ENCODE results near the gene UNC5B. TPM values are rescaled to one million over a fixed set of nuclear protein-coding genes. Genes with fewer than 3 reads are reported as not detected.

UNC5B gene
- polyA plus RNA-seq, 1 experiment, result 27.4 TPM

DNA sequence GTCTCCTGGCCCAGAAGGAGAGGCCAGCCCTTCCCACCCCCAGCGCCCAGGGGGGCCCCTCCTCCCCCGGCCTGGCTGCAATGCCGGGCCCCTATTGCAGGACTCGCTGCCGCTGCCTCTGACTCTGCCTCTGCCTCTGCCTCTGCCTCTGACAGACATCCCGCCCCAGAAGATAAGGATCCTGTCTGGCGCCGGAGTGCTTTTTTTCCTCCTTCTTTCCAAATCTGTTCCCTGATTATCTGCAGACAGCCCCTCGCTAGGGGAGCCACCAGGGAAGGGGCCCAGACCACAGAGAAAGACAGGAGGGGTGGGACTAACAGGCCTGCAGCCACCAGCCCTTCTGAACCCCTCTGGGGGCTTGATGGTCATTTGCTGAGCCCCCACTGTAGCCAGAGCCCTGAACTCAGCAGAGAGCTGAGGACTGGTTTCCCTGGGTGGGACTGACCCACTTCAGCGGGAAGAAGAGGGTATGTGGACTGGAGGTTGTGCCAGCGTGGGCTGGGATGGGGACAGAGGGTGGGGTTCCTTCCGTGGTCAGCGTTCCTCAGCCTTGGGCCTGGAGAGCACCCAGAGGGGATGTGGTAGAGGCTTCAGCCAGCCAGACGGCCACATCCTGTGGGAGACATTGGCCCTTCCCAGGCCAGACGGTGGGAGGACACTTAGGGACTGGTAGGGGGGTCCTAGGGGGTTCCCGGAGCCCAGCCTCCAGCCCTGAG lies 22.8 kb downstream of the UNC5B start:
- CTCF ChIA-PET, result interaction anchor here (0.6 to 2.3 kb wide), 3 partner anchors 11 to 1527 kb away, joined by 3 to 6 read pairs (median 3); no protein-coding TSS in a partner anchor
- TF ChIP-seq, protein P1, sequence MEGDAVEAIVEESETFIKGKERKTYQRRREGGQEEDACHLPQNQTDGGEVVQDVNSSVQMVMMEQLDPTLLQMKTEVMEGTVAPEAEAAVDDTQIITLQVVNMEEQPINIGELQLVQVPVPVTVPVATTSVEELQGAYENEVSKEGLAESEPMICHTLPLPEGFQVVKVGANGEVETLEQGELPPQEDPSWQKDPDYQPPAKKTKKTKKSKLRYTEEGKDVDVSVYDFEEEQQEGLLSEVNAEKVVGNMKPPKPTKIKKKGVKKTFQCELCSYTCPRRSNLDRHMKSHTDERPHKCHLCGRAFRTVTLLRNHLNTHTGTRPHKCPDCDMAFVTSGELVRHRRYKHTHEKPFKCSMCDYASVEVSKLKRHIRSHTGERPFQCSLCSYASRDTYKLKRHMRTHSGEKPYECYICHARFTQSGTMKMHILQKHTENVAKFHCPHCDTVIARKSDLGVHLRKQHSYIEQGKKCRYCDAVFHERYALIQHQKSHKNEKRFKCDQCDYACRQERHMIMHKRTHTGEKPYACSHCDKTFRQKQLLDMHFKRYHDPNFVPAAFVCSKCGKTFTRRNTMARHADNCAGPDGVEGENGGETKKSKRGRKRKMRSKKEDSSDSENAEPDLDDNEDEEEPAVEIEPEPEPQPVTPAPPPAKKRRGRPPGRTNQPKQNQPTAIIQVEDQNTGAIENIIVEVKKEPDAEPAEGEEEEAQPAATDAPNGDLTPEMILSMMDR (IDR thresholded peaks at IDR 0.05; ENCODE audit: insufficient read depth, low read depth, low read length), result no peak
- POLR2A ChIA-PET, result no interaction called here

DNA sequence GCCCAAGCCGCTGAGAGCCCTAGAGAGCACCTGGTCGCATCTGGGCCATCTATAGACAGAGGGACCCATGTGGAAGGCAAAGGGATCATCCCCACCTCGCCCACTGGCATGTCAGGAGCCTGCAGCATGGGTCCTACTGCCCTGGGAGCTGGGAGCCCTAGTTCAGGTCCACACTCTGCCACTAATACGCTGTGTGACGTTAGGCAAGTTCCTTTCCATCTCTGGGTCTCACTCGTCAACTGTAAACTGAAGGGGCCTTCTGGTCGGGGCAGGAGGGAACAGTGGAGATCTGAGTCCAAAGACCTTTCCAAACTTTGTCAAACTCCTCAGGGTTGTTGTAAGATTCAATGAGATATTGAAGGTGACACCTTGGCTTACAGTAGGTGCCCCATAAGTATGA lies 23.4 kb downstream of the UNC5B start:
- Histone ChIP-seq H3K36me3 (ENCODE audit: control insufficient read depth, insufficient read depth, low read length) (0 out of 2 replicates have a peak, but pooled peaks cover 2% of the 10 kb centered on the region), H3K27me3 (ENCODE audit: control insufficient read depth, insufficient read depth, low read length) (no peaks in the 10 kb centered on the region), H3K4me3 (ENCODE audit: low read depth, low read length) (no peak overlapping the region)
- TF ChIP-seq, protein P1 (IDR thresholded peaks at IDR 0.05; ENCODE audit: insufficient read depth, low read depth, low read length), result no peak
- ChIA-PET CTCF (interaction anchor here (0.9 to 2.3 kb wide), 4 partner anchors 12 to 33 kb away, joined by 3 to 9 read pairs (median 4); no protein-coding TSS in a partner anchor), POLR2A (no interaction called here)
- no peak for DNase-seq (ENCODE audit: low read depth)

More for the DNA sequence above, 22.8 kb downstream of the UNC5B start:
- DNase-seq (ENCODE audit: low read depth), result peak; percentile 68
- Histone ChIP-seq H3K4me3 (ENCODE audit: low read depth, low read length) (no peak overlapping the region), H3K36me3 (ENCODE audit: control insufficient read depth, insufficient read depth, low read length) (0 out of 2 replicates have a peak, but pooled peaks cover 2% of the 10 kb centered on the region), H3K27me3 (ENCODE audit: control insufficient read depth, insufficient read depth, low read length) (no peaks in the 10 kb centered on the region)

DNA sequence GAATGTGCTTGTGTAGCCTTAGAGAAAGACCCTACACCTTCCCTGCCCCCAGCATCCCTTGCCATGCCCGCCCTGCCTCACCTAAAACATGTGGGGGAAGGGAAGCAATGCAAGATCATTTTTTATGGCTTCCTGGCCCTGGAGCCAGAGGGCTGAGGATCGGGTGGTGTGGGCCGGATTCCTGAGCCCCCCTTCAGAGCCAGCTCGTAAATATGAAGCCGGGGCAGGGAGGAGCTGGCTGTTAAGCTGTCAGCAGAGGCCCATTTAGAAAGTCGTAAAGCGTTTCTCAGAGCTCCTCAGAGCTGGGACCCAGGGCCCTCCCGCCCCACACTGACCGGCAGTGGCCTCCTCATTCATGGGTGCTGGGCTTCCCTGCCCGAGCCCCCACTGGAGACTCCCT lies 23.9 kb downstream of the UNC5B start:
- TF ChIP-seq, protein P1 (IDR thresholded peaks at IDR 0.05; ENCODE audit: insufficient read depth, low read depth, low read length), result no peak
- ChIA-PET CTCF (interaction anchor here (0.5 to 2.3 kb wide), 5 partner anchors 9 to 416 kb away, joined by 3 to 9 read pairs (median 4); no protein-coding TSS in a partner anchor), POLR2A (no interaction called here)
- peak; percentile 76 for DNase-seq (ENCODE audit: low read depth)
- Histone ChIP-seq H3K4me3 (ENCODE audit: low read depth, low read length) (no peak overlapping the region), H3K27me3 (ENCODE audit: control insufficient read depth, insufficient read depth, low read length) (no peaks in the 10 kb centered on the region), H3K36me3 (ENCODE audit: control insufficient read depth, insufficient read depth, low read length) (0 out of 2 replicates have a peak, but pooled peaks cover 2% of the 10 kb centered on the region)

DNA sequence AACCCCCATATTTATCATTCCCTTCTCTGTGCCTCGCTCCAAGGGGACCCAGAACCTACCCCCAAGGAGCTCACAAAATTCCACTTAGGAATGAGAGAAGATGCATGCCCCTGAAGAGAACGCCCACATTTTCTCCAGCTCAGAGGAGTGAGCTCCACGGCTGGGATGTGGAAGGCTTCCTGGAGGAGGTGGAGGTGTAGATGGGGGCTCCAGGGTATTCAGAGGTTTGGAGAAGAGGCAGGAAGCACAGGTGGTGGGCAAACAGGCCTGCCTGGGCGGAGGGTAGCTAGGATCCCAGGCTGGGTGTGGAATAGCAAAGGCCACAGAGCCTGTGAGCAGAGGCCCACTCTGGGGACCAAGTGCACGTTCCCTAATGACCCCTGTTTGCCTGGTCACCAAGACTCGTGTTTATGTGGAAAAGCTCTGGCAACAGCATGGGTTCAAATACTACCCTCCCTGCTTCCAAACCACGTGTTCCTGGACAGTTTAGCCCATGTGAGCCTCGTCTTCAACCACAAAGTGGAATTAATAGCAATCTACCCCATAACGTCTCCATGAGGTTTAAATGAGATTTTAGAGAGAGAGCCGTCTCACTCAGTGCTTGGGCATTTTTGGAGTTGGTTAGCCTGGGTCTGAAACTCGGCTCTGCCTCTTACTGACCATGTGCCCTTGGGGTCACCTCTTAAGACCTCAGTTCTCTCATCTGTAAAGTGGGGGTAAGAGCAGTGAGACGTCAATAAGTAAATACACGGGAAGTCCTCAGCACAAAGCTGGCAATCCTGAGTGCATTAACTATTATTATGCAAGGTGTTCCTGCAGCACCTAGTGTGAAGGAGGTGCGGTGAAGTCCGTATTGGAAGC lies 24.7 kb downstream of the UNC5B start:
- H3K4me3 ChIP-seq (ENCODE audit: low read depth, low read length), result no peak overlapping the region
- DNase-seq (ENCODE audit: low read depth), result no peak
- TF ChIP-seq, protein P1 (IDR thresholded peaks at IDR 0.05; ENCODE audit: insufficient read depth, low read depth, low read length), result no peak
- CTCF ChIA-PET, result interaction anchor here (0.5 to 2.3 kb wide), 6 partner anchors 8 to 417 kb away, joined by 3 to 9 read pairs (median 4); no protein-coding TSS in a partner anchor
- POLR2A ChIA-PET, result no interaction called here
- H3K27me3 ChIP-seq (ENCODE audit: control insufficient read depth, insufficient read depth, low read length), result no peaks in the 10 kb centered on the region
- 0 out of 2 replicates have a peak, but pooled peaks cover 2% of the 10 kb centered on the region for H3K36me3 ChIP-seq (ENCODE audit: control insufficient read depth, insufficient read depth, low read length)
